Urinary bladder (tissue), 4 donors: Measurements from ENCODE around the gene MAEA. TPM values are rescaled to one million over a fixed set of nuclear protein-coding genes. Genes with fewer than 3 reads are reported as not detected.

ENCODE experiments used
- DNase-seq: peaks from one replicate; pipeline ENCODE4 v3.0.0-alpha.2; 2015; ENCODE audit errors: extremely low spot score
- H3K27ac ChIP-seq: one replicate; pipeline ENCODE4 v1.5.1; 2013; ENCODE audit warnings: low read depth, mild to moderate bottlenecking, moderate library complexity
- H3K36me3 ChIP-seq: one replicate; pipeline ENCODE4 v1.6.1; 2013; ENCODE audit warnings: mild to moderate bottlenecking, moderate library complexity; ENCODE audit not compliant: insufficient read depth
- H3K4me1 ChIP-seq: one replicate; pipeline ENCODE4 v1.6.1; 2013; ENCODE audit warnings: mild to moderate bottlenecking, moderate library complexity; ENCODE audit not compliant: insufficient read depth
- H3K4me3 ChIP-seq: one replicate; pipeline ENCODE4 v1.5.1; 2013; ENCODE audit warnings: low read depth, low read length
- WGBS: extraction: QIAGEN DNeasy Blood & Tissue Kit; methylation state at CpG from one replicate; pipeline ENCODE4 v1.1.7; 2013; 5-methylcytosine and 5-hydroxymethylcytosine counted together
- polyA plus RNA-seq: library from polyadenylated mRNA; stranded (reverse); fragments of 200-250 nt; gene quantifications from one replicate; pipeline ENCODE4 v1.2.3, GENCODE V29; 2013
- total RNA-seq: library from RNA; depleted of rRNA; stranded (reverse); fragments of >200 nt; gene quantifications from one replicate; pipeline ENCODE4 v1.2.3, GENCODE V29; 2014
- donor health status: healthy with polysubstance abuse.
- donor health status: healthy.

MAEA gene
- total and polyA plus RNA-seq, 2 donors: 25.6 to 69.9 TPM

GRCh38 chr4:1310031-1310795 is 20.5 kb downstream of the MAEA start:
- H3K36me3 ChIP-seq: no peaks in the 10 kb centered on the region
- H3K4me3 ChIP-seq: peak overlapping the region; percentile 29
- DNase-seq: no peak
- H3K4me1 ChIP-seq: peaks cover 3% of the 10 kb centered on the region
- no peak overlapping the region for H3K27ac ChIP-seq
- WGBS: 64% methylated on average over 32 of the region's 32 CpGs

GRCh38 chr4:1310796-1311631 is 21.3 kb downstream of the MAEA start:
- 88% methylated on average over 49 of the region's 49 CpGs for WGBS
- Histone ChIP-seq H3K36me3 (no peaks in the 10 kb centered on the region), H3K27ac (no peak overlapping the region), H3K4me3 (no peak overlapping the region), H3K4me1 (peaks cover 3% of the 10 kb centered on the region)
- DNase-seq: no peak

- 96% methylated on average over 20 of the region's 20 CpGs for WGBS
- no peak overlapping the region for H3K4me3 ChIP-seq
- H3K4me1 ChIP-seq: peaks cover 3% of the 10 kb centered on the region
- no peaks in the 10 kb centered on the region for H3K36me3 ChIP-seq
- DNase-seq: no peak
- no peak overlapping the region for H3K27ac ChIP-seq
Measured at GRCh38 chr4:1312821-1313640, 23.3 kb downstream of the MAEA start.

GRCh38 chr4:1315306-1315705 is 25.6 kb downstream of the MAEA start:
- H3K27ac ChIP-seq: no peak overlapping the region
- H3K4me3 ChIP-seq: no peak overlapping the region
- 97% methylated on average over 28 of the region's 28 CpGs for WGBS
- no peaks in the 10 kb centered on the region for H3K36me3 ChIP-seq
- no peaks in the 10 kb centered on the region for H3K4me1 ChIP-seq
- no peak for DNase-seq

- H3K4me3 ChIP-seq: no peak overlapping the region
- WGBS: 92% methylated on average over 27 of the region's 27 CpGs
- H3K36me3 ChIP-seq: no peaks in the 10 kb centered on the region
- no peak overlapping the region for H3K27ac ChIP-seq
- DNase-seq: no peak
- H3K4me1 ChIP-seq: no peaks in the 10 kb centered on the region
Measured at GRCh38 chr4:1315836-1316536, 26.3 kb downstream of the MAEA start.

GRCh38 chr4:1316537-1317168 is 27.0 kb downstream of the MAEA start:
- Histone ChIP-seq H3K36me3 (no peaks in the 10 kb centered on the region), H3K4me3 (no peak overlapping the region), H3K27ac (no peak overlapping the region), H3K4me1 (no peaks in the 10 kb centered on the region)
- 87% methylated on average over 16 of the region's 16 CpGs for WGBS
- no peak for DNase-seq

GRCh38 chr4:1317177-1318045 is 27.7 kb downstream of the MAEA start:
- WGBS: 94% methylated on average over 29 of the region's 29 CpGs
- H3K4me1 ChIP-seq: no peaks in the 10 kb centered on the region
- no peak overlapping the region for H3K27ac ChIP-seq
- no peak overlapping the region for H3K4me3 ChIP-seq
- H3K36me3 ChIP-seq: no peaks in the 10 kb centered on the region
- no peak for DNase-seq

GRCh38 chr4:1318046-1318375 is 28.3 kb downstream of the MAEA start:
- no peak for DNase-seq
- no peaks in the 10 kb centered on the region for H3K36me3 ChIP-seq
- no peaks in the 10 kb centered on the region for H3K4me1 ChIP-seq
- no peak overlapping the region for H3K27ac ChIP-seq
- no peak overlapping the region for H3K4me3 ChIP-seq
- 98% methylated on average over 13 of the region's 13 CpGs for WGBS

GRCh38 chr4:1318488-1319213 is 29.0 kb downstream of the MAEA start:
- Histone ChIP-seq H3K4me3 (no peak overlapping the region), H3K27ac (no peak overlapping the region), H3K4me1 (no peaks in the 10 kb centered on the region), H3K36me3 (no peaks in the 10 kb centered on the region)
- no peak for DNase-seq
- 91% methylated on average over 18 of the region's 18 CpGs for WGBS

GRCh38 chr4:1321486-1321885 is 31.8 kb downstream of the MAEA start:
- Histone ChIP-seq H3K4me1 (no peaks in the 10 kb centered on the region), H3K4me3 (no peak overlapping the region), H3K27ac (no peak overlapping the region), H3K36me3 (peaks cover 3% of the 10 kb centered on the region)
- 86% methylated on average over 13 of the region's 13 CpGs for WGBS
- DNase-seq: no peak

GRCh38 chr4:1321946-1322650 is 32.4 kb downstream of the MAEA start:
- no peak for DNase-seq
- Histone ChIP-seq H3K36me3 (peaks cover 3% of the 10 kb centered on the region), H3K27ac (no peak overlapping the region), H3K4me3 (no peak overlapping the region), H3K4me1 (no peaks in the 10 kb centered on the region)
- 90% methylated on average over 18 of the region's 18 CpGs for WGBS
